OCI-LY3 (cell line): ENCODE results near the gene TMEM132D.

Source experiments
- H2AFZ ChIP-seq: fragments of 200-600, 300-600 bp; shearing (Covaris generic); 2 replicates; pipeline ENCODE4 v1.6.0; 2014; ENCODE audit warnings: antibody characterized with exemption, low read depth, low read length
- H3K27ac ChIP-seq: fragments of 200-600, 300-600 bp; sonication (generic); 2 replicates; pipeline ENCODE4 v1.5.1; 2014; ENCODE audit warnings: mild to moderate bottlenecking, low read length, moderate library complexity, mixed read lengths
- H3K27me3 ChIP-seq: fragments of 200-600, 300-600 bp; sonication (generic); 2 replicates; pipeline ENCODE4 v1.6.1; 2014; ENCODE audit warnings: low read depth, low read length, mixed read lengths
- H3K36me3 ChIP-seq: fragments of 200-600, 300-600 bp; sonication (generic); replicated peaks from 2 replicates; pipeline ENCODE3; 2014; ENCODE audit warnings: low read depth, low read length, mixed read lengths
- H3K4me1 ChIP-seq: fragments of 300-600, 200-600 bp; sonication (generic); 2 replicates; pipeline ENCODE4 v1.6.1; 2014; ENCODE audit warnings: low read length, mixed read lengths
- H3K4me2 ChIP-seq: fragments of 200-600, 300-600 bp; sonication (generic); 2 replicates; pipeline ENCODE4 v1.6.1; 2014; ENCODE audit warnings: low read length, mixed read lengths
- H3K4me3 ChIP-seq: fragments of 300-600, 200-600 bp; sonication (generic); 2 replicates; pipeline ENCODE4 v1.5.1; 2014; ENCODE audit warnings: antibody characterized with exemption, mild to moderate bottlenecking, low read length, moderate library complexity
- H3K79me2 ChIP-seq: fragments of 300-600, 200-600 bp; shearing (Covaris generic); 2 replicates; pipeline ENCODE4 v1.6.1; 2014; ENCODE audit warnings: mild to moderate bottlenecking, low read length, mixed read lengths
- H3K9ac ChIP-seq: fragments of 300-600, 200-600 bp; shearing (Covaris generic); 2 replicates; pipeline ENCODE4 v1.6.0; 2014; ENCODE audit warnings: mild to moderate bottlenecking, low read length, moderate library complexity
- H3K9me3 ChIP-seq: fragments of 200-600, 300-600 bp; shearing (Covaris generic); 2 replicates; pipeline ENCODE4 v1.6.1; 2014; ENCODE audit warnings: low read length, mixed read lengths; ENCODE audit not compliant: insufficient read depth
- H4K20me1 ChIP-seq: fragments of 200-600, 300-600 bp; sonication (generic); 2 replicates; pipeline ENCODE4 v1.6.1; 2016; ENCODE audit warnings: low read length, mixed read lengths; ENCODE audit not compliant: insufficient read depth
- CTCF ChIP-seq: fragments of 200-600, 300-600 bp; sonication (generic); IDR thresholded peaks from 2 replicates; pipeline ENCODE4 v1.5.1; 2014; ENCODE audit warnings: antibody characterized with exemption, low read length, low read depth
- EZH2phosphoT487 ChIP-seq: fragments of 200-600 bp; shearing (Covaris generic); IDR thresholded peaks from 2 replicates; pipeline ENCODE4 v1.6.1; 2018; ENCODE audit warnings: antibody characterized with exemption, mixed run types, low read depth

The TMEM132D gene

GRCh38 chr12:129665414-129665813 lies 238.4 kb downstream of the TMEM132D start:
- TF ChIP-seq CTCF (no peak), EZH2phosphoT487 (no peak)
- Histone ChIP-seq H3K79me2 (no peaks in the 10 kb centered on the region), H3K9me3 (no peaks in the 10 kb centered on the region), H4K20me1 (no peaks in the 10 kb centered on the region), H3K36me3 (no peaks in the 10 kb centered on the region), H3K27me3 (no peaks in the 10 kb centered on the region), H3K9ac (no peak overlapping the region), H3K4me2 (no peak overlapping the region), H2AFZ (no peak overlapping the region), H3K27ac (no peak overlapping the region), H3K4me3 (no peak overlapping the region), H3K4me1 (no peaks in the 10 kb centered on the region)

- H3K27ac ChIP-seq: no peak overlapping the region
- H3K4me3 ChIP-seq: no peak overlapping the region
- H3K9ac ChIP-seq: no peak overlapping the region
- TF ChIP-seq CTCF (no peak), EZH2phosphoT487 (no peak)
- no peak overlapping the region for H2AFZ ChIP-seq
- no peaks in the 10 kb centered on the region for H3K36me3 ChIP-seq
- no peaks in the 10 kb centered on the region for H3K9me3 ChIP-seq
- no peak overlapping the region for H3K4me2 ChIP-seq
- no peaks in the 10 kb centered on the region for H3K27me3 ChIP-seq
- H4K20me1 ChIP-seq: no peaks in the 10 kb centered on the region
- no peaks in the 10 kb centered on the region for H3K79me2 ChIP-seq
- no peaks in the 10 kb centered on the region for H3K4me1 ChIP-seq
Observed at GRCh38 chr12:129662234-129662633, 241.6 kb downstream of the TMEM132D start.

DNA sequence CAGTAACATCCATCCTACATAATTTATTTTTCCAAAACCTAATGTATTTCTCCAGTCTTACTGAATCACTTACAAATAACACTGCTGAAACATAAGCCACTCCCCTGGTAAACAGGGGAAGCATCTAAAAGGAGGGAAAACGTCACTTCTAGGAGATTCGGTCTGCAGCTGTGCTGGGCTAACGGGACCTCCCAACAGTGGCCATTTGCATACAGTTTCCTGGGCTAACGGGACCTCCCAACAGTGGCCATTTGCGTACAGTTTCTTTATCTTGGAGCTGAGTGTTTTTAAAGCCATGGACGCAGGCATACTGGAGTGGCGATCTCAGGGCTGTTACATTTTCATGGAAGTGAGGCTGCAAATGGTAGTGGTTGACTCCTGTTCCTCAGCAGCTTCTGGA lies 242.9 kb downstream of the TMEM132D start:
- Histone ChIP-seq H3K4me1 (no peaks in the 10 kb centered on the region), H3K4me2 (no peak overlapping the region), H3K9ac (no peak overlapping the region), H3K27ac (no peak overlapping the region), H2AFZ (no peak overlapping the region), H3K79me2 (no peaks in the 10 kb centered on the region), H3K4me3 (no peak overlapping the region), H3K27me3 (no peaks in the 10 kb centered on the region), H4K20me1 (no peaks in the 10 kb centered on the region), H3K9me3 (no peaks in the 10 kb centered on the region), H3K36me3 (no peaks in the 10 kb centered on the region)
- no peak for TF ChIP-seq EZH2phosphoT487
- TF ChIP-seq CTCF: no peak

- Histone ChIP-seq H2AFZ (no peak overlapping the region), H3K9me3 (no peaks in the 10 kb centered on the region), H3K9ac (no peak overlapping the region), H3K4me1 (no peaks in the 10 kb centered on the region), H3K4me3 (no peak overlapping the region), H3K79me2 (no peaks in the 10 kb centered on the region), H3K27me3 (no peaks in the 10 kb centered on the region), H3K4me2 (no peak overlapping the region), H3K36me3 (no peaks in the 10 kb centered on the region), H3K27ac (no peak overlapping the region), H4K20me1 (no peaks in the 10 kb centered on the region)
- no peak for TF ChIP-seq EZH2phosphoT487
- TF ChIP-seq CTCF: no peak
Observed at GRCh38 chr12:129659961-129660622, 243.7 kb downstream of the TMEM132D start.
